ENCODE measurements around the gene GPX4. TPM values are rescaled to one million over a fixed set of nuclear protein-coding genes. Genes with fewer than 3 reads are reported as not detected.

GPX4 gene
- total and polyA plus RNA-seq, 2 experiments from 2014 or later = 351 to 573 TPM

DNA sequence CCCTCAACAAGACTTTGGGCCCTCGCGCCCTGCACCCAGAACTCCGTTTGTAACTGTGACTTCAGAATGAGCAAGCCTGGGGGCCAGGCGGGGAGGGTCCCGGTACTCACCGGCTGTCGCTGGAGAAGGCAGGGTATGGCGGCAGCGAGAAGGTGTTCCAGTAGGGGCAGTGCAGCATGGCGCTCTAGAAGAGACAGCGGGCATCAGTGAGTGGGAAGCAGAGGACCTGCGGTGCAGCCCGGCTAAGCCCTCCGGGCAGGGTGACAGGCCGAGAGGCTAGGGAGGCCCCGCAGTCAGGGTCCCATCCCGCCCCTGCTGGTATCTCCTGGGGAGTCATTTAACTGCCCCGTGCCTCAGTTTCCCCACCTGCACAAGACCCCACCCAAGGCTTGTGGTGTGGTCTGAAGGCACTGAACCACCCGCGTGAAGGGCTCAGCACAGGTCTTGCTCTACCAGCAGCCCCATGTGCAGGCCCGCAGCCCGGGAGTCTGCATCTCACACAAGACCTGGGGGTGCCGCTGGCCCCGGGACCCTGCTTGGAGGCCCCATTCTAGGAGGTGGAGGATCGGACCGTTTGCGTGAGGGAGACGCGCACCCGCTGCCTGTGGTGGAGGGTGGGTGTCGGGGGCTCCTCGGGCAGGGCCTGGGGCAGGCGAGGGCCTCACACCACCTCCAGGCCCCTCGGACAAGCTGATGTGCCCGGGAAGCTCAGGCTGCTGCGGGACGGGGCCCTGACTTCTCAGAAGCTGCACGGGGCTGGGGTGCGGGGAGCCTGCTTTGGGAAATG lies 45.7 kb downstream of the GPX4 start:
- H2AFZ ChIP-seq = no peak overlapping the region
- H3F3A ChIP-seq (replicated peaks; ENCODE audit: low read depth) = no peaks in the 10 kb centered on the region
- no peaks in the 10 kb centered on the region for H3K9me2 ChIP-seq (ENCODE audit: insufficient read depth)
- Mint-ChIP-seq H3K27ac (no peak overlapping the region), H3K4me1 (peaks cover 22% of the 10 kb centered on the region), H3K36me3 (ENCODE audit: low read depth) (peaks cover 20% of the 10 kb centered on the region), H3K27me3 (ENCODE audit: insufficient read depth, low read depth, poor library complexity) (peaks cover 11% of the 10 kb centered on the region), H3K9me3 (peaks cover 2% of the 10 kb centered on the region; the same call in 1 of the 3 replicates), H3K4me3 (no peak overlapping the region)
- no peak overlapping the region for H3K4me2 ChIP-seq
- peaks cover 19% of the 10 kb centered on the region for H3K4me1 ChIP-seq (ENCODE audit: insufficient read depth)
- no peaks in the 10 kb centered on the region for H3K79me2 ChIP-seq (replicated peaks; ENCODE audit: insufficient read depth)
- no peaks in the 10 kb centered on the region; the same call in 1 of the 2 replicates for H3K36me3 ChIP-seq (ENCODE audit: insufficient read depth)
- ATAC-seq (no peak), DNase-seq (ENCODE audit: low spot score) (no peak)
- TF ChIP-seq, protein P1, sequence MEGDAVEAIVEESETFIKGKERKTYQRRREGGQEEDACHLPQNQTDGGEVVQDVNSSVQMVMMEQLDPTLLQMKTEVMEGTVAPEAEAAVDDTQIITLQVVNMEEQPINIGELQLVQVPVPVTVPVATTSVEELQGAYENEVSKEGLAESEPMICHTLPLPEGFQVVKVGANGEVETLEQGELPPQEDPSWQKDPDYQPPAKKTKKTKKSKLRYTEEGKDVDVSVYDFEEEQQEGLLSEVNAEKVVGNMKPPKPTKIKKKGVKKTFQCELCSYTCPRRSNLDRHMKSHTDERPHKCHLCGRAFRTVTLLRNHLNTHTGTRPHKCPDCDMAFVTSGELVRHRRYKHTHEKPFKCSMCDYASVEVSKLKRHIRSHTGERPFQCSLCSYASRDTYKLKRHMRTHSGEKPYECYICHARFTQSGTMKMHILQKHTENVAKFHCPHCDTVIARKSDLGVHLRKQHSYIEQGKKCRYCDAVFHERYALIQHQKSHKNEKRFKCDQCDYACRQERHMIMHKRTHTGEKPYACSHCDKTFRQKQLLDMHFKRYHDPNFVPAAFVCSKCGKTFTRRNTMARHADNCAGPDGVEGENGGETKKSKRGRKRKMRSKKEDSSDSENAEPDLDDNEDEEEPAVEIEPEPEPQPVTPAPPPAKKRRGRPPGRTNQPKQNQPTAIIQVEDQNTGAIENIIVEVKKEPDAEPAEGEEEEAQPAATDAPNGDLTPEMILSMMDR (conservative IDR thresholded peaks at IDR 0.05; ENCODE audit: low read depth in 2 of 2) = no peak
- H3K4me3 ChIP-seq = no peak overlapping the region
- H3K27ac ChIP-seq (ENCODE audit: low read depth) = no peak overlapping the region
- no peaks in the 10 kb centered on the region for H3K27me3 ChIP-seq (ENCODE audit: insufficient read depth)
- no peaks in the 10 kb centered on the region; the same call in 1 of the 2 replicates for H4K20me1 ChIP-seq (replicated peaks; ENCODE audit: insufficient read depth)

DNA sequence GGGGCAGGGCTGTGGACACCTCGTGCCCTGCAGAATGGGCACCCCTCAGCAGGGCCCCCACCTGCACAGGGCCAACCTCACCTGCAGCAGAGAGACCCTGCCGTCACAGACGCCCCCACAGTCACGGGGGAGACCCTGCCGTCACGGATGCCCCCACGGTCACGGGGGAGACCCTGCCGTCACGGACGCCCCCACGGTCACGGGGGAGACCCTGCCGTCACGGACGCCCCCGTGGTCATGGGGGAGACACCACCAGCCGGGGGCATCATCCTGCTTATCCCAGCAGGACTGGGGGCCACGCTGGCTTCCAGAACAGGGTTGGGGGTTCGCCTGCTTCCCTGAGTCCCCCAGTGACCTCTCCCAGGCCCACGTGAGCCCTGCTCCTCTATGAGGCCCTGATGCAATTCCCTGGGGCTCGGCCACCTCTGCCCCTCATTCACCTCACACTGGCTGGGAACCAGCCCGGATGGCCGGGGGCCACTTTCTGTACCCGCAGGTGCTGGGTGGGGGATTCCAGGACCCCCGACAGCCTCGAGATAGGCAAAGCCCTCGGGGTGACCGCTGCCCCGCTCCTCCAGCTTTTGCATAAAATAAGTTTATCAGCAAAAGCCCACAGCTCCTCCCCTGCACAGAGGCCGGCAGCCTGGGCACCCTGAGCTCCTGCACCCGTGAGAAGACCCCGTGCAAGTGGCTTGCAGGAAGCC lies 46.7 kb downstream of the GPX4 start:
- Mint-ChIP-seq H3K4me1 (peaks cover 17% of the 10 kb centered on the region), H3K27ac (no peak overlapping the region), H3K36me3 (ENCODE audit: low read depth) (peaks cover 15% of the 10 kb centered on the region), H3K27me3 (ENCODE audit: insufficient read depth, low read depth, poor library complexity) (peaks cover 8% of the 10 kb centered on the region), H3K4me3 (no peak overlapping the region), H3K9me3 (no peaks in the 10 kb centered on the region)
- H3K79me2 ChIP-seq (replicated peaks; ENCODE audit: insufficient read depth) = no peaks in the 10 kb centered on the region
- H3F3A ChIP-seq (replicated peaks; ENCODE audit: low read depth) = no peaks in the 10 kb centered on the region
- H3K4me3 ChIP-seq = no peak overlapping the region
- H3K9me2 ChIP-seq (ENCODE audit: insufficient read depth) = no peaks in the 10 kb centered on the region
- H4K20me1 ChIP-seq (replicated peaks; ENCODE audit: insufficient read depth) = no peaks in the 10 kb centered on the region
- H3K27me3 ChIP-seq (ENCODE audit: insufficient read depth) = no peaks in the 10 kb centered on the region
- no peak for DNase-seq (ENCODE audit: low spot score)
- no peak overlapping the region for H3K27ac ChIP-seq (ENCODE audit: low read depth)
- H3K4me2 ChIP-seq = no peak overlapping the region
- no peaks in the 10 kb centered on the region for H3K36me3 ChIP-seq (ENCODE audit: insufficient read depth)
- H2AFZ ChIP-seq = no peak overlapping the region
- peaks cover 19% of the 10 kb centered on the region for H3K4me1 ChIP-seq (ENCODE audit: insufficient read depth)
- TF ChIP-seq CREB1 (CRISPR knock-in tag; IDR thresholded peaks at IDR 0.05; ENCODE audit: low read depth) = no peak
- no peak for TF ChIP-seq EZH2phosphoT487 (IDR thresholded peaks at IDR 0.05; ENCODE audit: unreplicated experiment)
- no peak for TF ChIP-seq EZH2 (IDR thresholded peaks at IDR 0.05; ENCODE audit: low read depth, unreplicated experiment)
- TF ChIP-seq STAT1 (IDR thresholded peaks at IDR 0.05; ENCODE audit: unreplicated experiment) = no peak
- no peak for ATAC-seq
